Testis (tissue), 2 donors: Measurements from ENCODE around the gene SLC29A1.

Experiments
- CTCF ChIP-seq, 3 experiments: fragments of 450-650 bp in 2 of 3; fragments of 200-600 bp in 1 of 3; sonication (generic) in 1 of 3; IDR thresholded peaks; one replicate each; pipeline ENCODE4 v1.5.1; 2016 to 2019; ENCODE audit warnings: antibody characterized with exemption in 3 of 3, mild to moderate bottlenecking in 2 of 3, moderate library complexity in 1 of 3
- POLR2A ChIP-seq: fragments of 450-650 bp; IDR thresholded peaks from one replicate; pipeline ENCODE4 v1.6.1; 2017; ENCODE audit warnings: antibody characterized with exemption, mild to moderate bottlenecking, moderate library complexity

- TF ChIP-seq CTCF (IDR thresholded peaks at IDR 0.05) = no peak
- no peak for TF ChIP-seq POLR2A
These were observed 6.8 kb downstream of the SLC29A1 start for GRCh38 chr6:44230034-44230675.
